OCI-LY3 (cell line): ENCODE data around the gene TRIO.

Experiments used
- CTCF ChIP-seq: fragments of 200-600, 300-600 bp; sonication (generic); IDR thresholded peaks from 2 replicates; pipeline ENCODE4 v1.5.1; 2014; ENCODE audit warnings: antibody characterized with exemption, low read length, low read depth
- EZH2phosphoT487 ChIP-seq: fragments of 200-600 bp; shearing (Covaris generic); IDR thresholded peaks from 2 replicates; pipeline ENCODE4 v1.6.1; 2018; ENCODE audit warnings: antibody characterized with exemption, mixed run types, low read depth

- TF ChIP-seq EZH2phosphoT487: no peak
- TF ChIP-seq CTCF: no peak
Observed at GRCh38 chr5:14218897-14219573, 75.9 kb downstream of the TRIO start.
